Measurements from ENCODE around the gene SARDH.

Gene SARDH

DNA sequence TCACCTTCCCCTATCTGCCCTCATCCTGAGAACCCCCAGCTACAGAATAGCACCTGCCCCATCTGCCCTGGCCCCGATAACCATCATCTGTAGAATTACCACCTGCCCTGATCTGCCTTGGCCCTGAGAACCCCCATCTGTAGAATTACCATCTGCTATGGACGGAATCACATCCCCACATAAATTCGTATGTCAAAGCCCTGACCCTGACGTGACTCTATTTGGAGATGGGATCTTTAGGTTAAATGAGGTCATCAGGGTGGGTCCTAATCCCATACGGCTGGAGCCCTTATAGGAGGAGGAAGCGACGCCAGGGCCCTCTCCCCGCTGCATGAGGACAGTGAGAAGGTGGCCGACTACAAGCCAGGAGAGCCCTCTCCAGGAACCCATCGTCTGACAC lies 32.6 kb downstream of the SARDH start:
- H3K36me3 ChIP-seq (ENCODE audit: control insufficient read depth in 1 of 2, insufficient read depth in 2 of 2, low read length in 2 of 2), result no peaks in the 10 kb centered on the region

DNA sequence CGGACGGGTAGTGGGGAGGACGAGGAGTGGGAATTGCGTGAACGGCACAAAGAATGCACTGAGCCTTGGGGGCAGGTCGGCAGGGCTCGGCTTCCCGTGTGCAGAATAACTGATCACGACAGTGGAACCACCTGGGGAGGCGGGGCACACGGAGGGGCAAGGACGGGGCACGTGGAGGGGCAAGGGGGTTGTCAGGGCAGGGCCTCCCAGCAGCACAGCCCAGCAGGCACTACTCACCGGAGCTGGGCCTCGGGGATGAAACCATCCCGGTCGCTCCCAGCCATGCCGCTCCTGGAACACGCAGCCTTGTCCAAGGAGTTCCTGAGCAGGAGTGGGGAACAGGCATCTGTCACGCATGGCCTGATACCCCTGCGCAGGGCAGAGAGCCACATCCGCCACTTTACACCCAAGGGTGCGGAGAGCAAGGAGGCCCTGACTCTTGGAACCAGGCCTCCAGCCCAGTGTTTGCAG lies 33.4 kb downstream of the SARDH start:
- Histone ChIP-seq H2BK120ac (ENCODE audit: insufficient read depth, low read length, poor library complexity) (no peak overlapping the region), H3K36me3 (ENCODE audit: control insufficient read depth in 1 of 2, insufficient read depth in 2 of 2, low read length in 2 of 2) (no peaks in the 10 kb centered on the region), H3K4me1 (ENCODE audit: control insufficient read depth in 1 of 2, insufficient read depth in 2 of 2, low read length in 2 of 2) (no peaks in the 10 kb centered on the region), H3K4me2 (ENCODE audit: low read length) (no peak overlapping the region), H3K79me2 (ENCODE audit: control insufficient read depth, insufficient read depth, low read length, poor library complexity) (no peaks in the 10 kb centered on the region), H3K14ac (ENCODE audit: low read length) (no peak overlapping the region), H2AK5ac (ENCODE audit: low read length) (no peak overlapping the region), H3K27ac (ENCODE audit: low read depth, low read length) (no peak overlapping the region), H2BK12ac (ENCODE audit: low read length) (no peak overlapping the region), H3K27me3 (ENCODE audit: insufficient read depth, low read length) (no peaks in the 10 kb centered on the region), H3K18ac (ENCODE audit: low read length) (no peak overlapping the region), H3K9me3 (ENCODE audit: insufficient read depth, low read depth, low read length) (no peaks in the 10 kb centered on the region), H4K12ac (ENCODE audit: low read depth, low read length) (no peak overlapping the region), H2BK5ac (ENCODE audit: low read depth, low read length, poor library complexity) (no peak overlapping the region), H3K79me1 (ENCODE audit: low read length) (no peaks in the 10 kb centered on the region), H4K91ac (ENCODE audit: low read depth, low read length) (no peak overlapping the region), H3K4ac (ENCODE audit: low read depth, low read length) (no peak overlapping the region), H3K23ac (ENCODE audit: low read length) (no peak overlapping the region), H2AFZ (ENCODE audit: insufficient read depth, low read length, poor library complexity) (no peak overlapping the region), H4K8ac (ENCODE audit: low read depth, low read length) (no peak overlapping the region), H3K4me3 (ENCODE audit: low read depth, low read length) (no peak overlapping the region), H3K9ac (ENCODE audit: low read length) (no peak overlapping the region)
- no peak for DNase-seq
- no CpG with 5 or more reads among the region's 23 CpGs for WGBS (ENCODE audit: extremely low coverage, insufficient coverage, insufficient read length)

More for the DNA sequence above, 32.6 kb downstream of the SARDH start:
- H2BK120ac ChIP-seq (ENCODE audit: insufficient read depth, low read length, poor library complexity), result no peak overlapping the region
- H3K14ac ChIP-seq (ENCODE audit: low read length), result no peak overlapping the region
- no peak overlapping the region for H4K91ac ChIP-seq (ENCODE audit: low read depth, low read length)
- H3K4ac ChIP-seq (ENCODE audit: low read depth, low read length), result no peak overlapping the region
- no peaks in the 10 kb centered on the region for H3K79me2 ChIP-seq (ENCODE audit: control insufficient read depth, insufficient read depth, low read length, poor library complexity)
- H3K9me3 ChIP-seq (ENCODE audit: insufficient read depth, low read depth, low read length), result no peaks in the 10 kb centered on the region
- DNase-seq, result no peak
- no CpG with 5 or more reads among the region's 10 CpGs for WGBS (ENCODE audit: extremely low coverage, insufficient coverage, insufficient read length)
- H2AK5ac ChIP-seq (ENCODE audit: low read length), result no peak overlapping the region
- no peak overlapping the region for H3K4me3 ChIP-seq (ENCODE audit: low read depth, low read length)
- no peak overlapping the region for H4K8ac ChIP-seq (ENCODE audit: low read depth, low read length)
- no peaks in the 10 kb centered on the region for H3K27me3 ChIP-seq (ENCODE audit: insufficient read depth, low read length)
- H2BK5ac ChIP-seq (ENCODE audit: low read depth, low read length, poor library complexity), result no peak overlapping the region
- no peaks in the 10 kb centered on the region for H3K79me1 ChIP-seq (ENCODE audit: low read length)
- no peaks in the 10 kb centered on the region for H3K4me1 ChIP-seq (ENCODE audit: control insufficient read depth in 1 of 2, insufficient read depth in 2 of 2, low read length in 2 of 2)
- H3K18ac ChIP-seq (ENCODE audit: low read length), result no peak overlapping the region
- no peak overlapping the region for H2BK12ac ChIP-seq (ENCODE audit: low read length)
- no peak overlapping the region for H3K23ac ChIP-seq (ENCODE audit: low read length)
- no peak overlapping the region for H3K4me2 ChIP-seq (ENCODE audit: low read length)
- no peak overlapping the region for H4K12ac ChIP-seq (ENCODE audit: low read depth, low read length)
- H3K9ac ChIP-seq (ENCODE audit: low read length), result no peak overlapping the region
- H3K27ac ChIP-seq (ENCODE audit: low read depth, low read length), result no peak overlapping the region
- no peak overlapping the region for H2AFZ ChIP-seq (ENCODE audit: insufficient read depth, low read length, poor library complexity)

DNA sequence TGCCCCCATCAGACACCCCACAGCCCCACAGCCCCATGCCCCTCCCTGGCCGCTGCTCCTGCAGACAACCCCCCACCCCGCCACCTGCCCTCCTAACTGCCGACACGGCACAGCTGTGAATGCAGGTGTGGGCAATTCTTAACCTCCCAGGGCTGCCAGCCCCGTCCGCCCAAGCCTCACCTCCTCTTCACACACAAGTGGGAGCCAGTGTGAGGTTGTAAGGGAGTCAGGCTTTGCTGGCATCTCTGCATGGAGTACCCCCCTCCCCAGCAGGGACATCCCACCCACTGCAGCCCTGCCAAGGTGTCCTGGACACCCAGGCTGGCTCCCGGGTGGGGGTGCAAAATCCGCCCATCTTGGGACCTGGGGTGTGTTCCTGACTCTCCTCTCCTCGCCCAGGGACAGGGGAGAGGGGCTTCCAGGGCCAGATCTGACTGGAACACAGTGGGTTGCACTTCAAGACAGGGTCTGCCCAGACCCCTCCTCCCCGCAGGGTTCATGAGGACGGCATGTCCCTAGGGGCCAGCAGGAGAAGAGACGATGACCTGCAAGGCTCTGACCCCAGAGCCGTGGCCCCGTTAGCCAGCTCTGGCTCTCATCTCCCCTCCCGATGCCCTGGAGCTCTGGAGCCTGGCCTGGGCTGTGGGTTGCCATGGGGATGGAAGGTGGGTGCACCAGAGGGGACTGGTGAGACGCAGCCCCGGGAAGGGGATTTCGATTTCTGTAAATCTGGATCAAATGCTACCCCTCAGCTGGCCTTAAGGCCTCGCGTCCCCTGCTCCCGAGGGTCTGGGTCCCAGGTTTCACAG lies 34.4 kb downstream of the SARDH start:
- Histone ChIP-seq H3K79me1 (ENCODE audit: low read length) (no peaks in the 10 kb centered on the region), H3K4me2 (ENCODE audit: low read length) (no peak overlapping the region), H2BK12ac (ENCODE audit: low read length) (no peak overlapping the region), H4K91ac (ENCODE audit: low read depth, low read length) (no peak overlapping the region), H3K27ac (ENCODE audit: low read depth, low read length) (no peak overlapping the region), H4K8ac (ENCODE audit: low read depth, low read length) (no peak overlapping the region), H3K27me3 (ENCODE audit: insufficient read depth, low read length) (no peaks in the 10 kb centered on the region), H3K4me1 (ENCODE audit: control insufficient read depth in 1 of 2, insufficient read depth in 2 of 2, low read length in 2 of 2) (no peaks in the 10 kb centered on the region), H3K23ac (ENCODE audit: low read length) (no peak overlapping the region), H2AK5ac (ENCODE audit: low read length) (no peak overlapping the region), H2AFZ (ENCODE audit: insufficient read depth, low read length, poor library complexity) (no peak overlapping the region), H3K79me2 (ENCODE audit: control insufficient read depth, insufficient read depth, low read length, poor library complexity) (no peaks in the 10 kb centered on the region), H2BK120ac (ENCODE audit: insufficient read depth, low read length, poor library complexity) (no peak overlapping the region), H2BK5ac (ENCODE audit: low read depth, low read length, poor library complexity) (no peak overlapping the region), H3K4ac (ENCODE audit: low read depth, low read length) (no peak overlapping the region), H3K18ac (ENCODE audit: low read length) (no peak overlapping the region), H3K14ac (ENCODE audit: low read length) (no peak overlapping the region), H4K12ac (ENCODE audit: low read depth, low read length) (no peak overlapping the region), H3K9ac (ENCODE audit: low read length) (no peak overlapping the region), H3K4me3 (ENCODE audit: low read depth, low read length) (no peak overlapping the region), H3K9me3 (ENCODE audit: insufficient read depth, low read depth, low read length) (no peaks in the 10 kb centered on the region), H3K36me3 (ENCODE audit: control insufficient read depth in 1 of 2, insufficient read depth in 2 of 2, low read length in 2 of 2) (no peaks in the 10 kb centered on the region)
- WGBS (ENCODE audit: extremely low coverage, insufficient coverage, insufficient read length), result no CpG with 5 or more reads among the region's 21 CpGs
- DNase-seq, result no peak

GRCh38 chr9:133702798-133703590 lies 35.2 kb downstream of the SARDH start:
- no peaks in the 10 kb centered on the region for H3K4me1 ChIP-seq (ENCODE audit: control insufficient read depth in 1 of 2, insufficient read depth in 2 of 2, low read length in 2 of 2)
- H3K27ac ChIP-seq (ENCODE audit: low read depth, low read length), result no peak overlapping the region
- H3K9ac ChIP-seq (ENCODE audit: low read length), result no peak overlapping the region
- no peak overlapping the region for H2BK120ac ChIP-seq (ENCODE audit: insufficient read depth, low read length, poor library complexity)
- peak overlapping the region; percentile 9 for H2AK5ac ChIP-seq (ENCODE audit: low read length)
- H3K36me3 ChIP-seq (ENCODE audit: control insufficient read depth in 1 of 2, insufficient read depth in 2 of 2, low read length in 2 of 2), result no peaks in the 10 kb centered on the region
- H3K4me3 ChIP-seq (ENCODE audit: low read depth, low read length), result no peak overlapping the region
- no peak overlapping the region for H4K12ac ChIP-seq (ENCODE audit: low read depth, low read length)
- H2BK5ac ChIP-seq (ENCODE audit: low read depth, low read length, poor library complexity), result no peak overlapping the region
- no peak overlapping the region for H3K4me2 ChIP-seq (ENCODE audit: low read length)
- H3K79me2 ChIP-seq (ENCODE audit: control insufficient read depth, insufficient read depth, low read length, poor library complexity), result no peaks in the 10 kb centered on the region
- WGBS (ENCODE audit: extremely low coverage, insufficient coverage, insufficient read length), result no CpG with 5 or more reads among the region's 39 CpGs
- no peaks in the 10 kb centered on the region for H3K27me3 ChIP-seq (ENCODE audit: insufficient read depth, low read length)
- H2AFZ ChIP-seq (ENCODE audit: insufficient read depth, low read length, poor library complexity), result no peak overlapping the region
- H3K23ac ChIP-seq (ENCODE audit: low read length), result no peak overlapping the region
- H3K14ac ChIP-seq (ENCODE audit: low read length), result no peak overlapping the region
- no peak for DNase-seq
- H2BK12ac ChIP-seq (ENCODE audit: low read length), result no peak overlapping the region
- H3K18ac ChIP-seq (ENCODE audit: low read length), result no peak overlapping the region
- no peak overlapping the region for H3K4ac ChIP-seq (ENCODE audit: low read depth, low read length)
- peak overlapping the region; percentile 19 for H4K91ac ChIP-seq (ENCODE audit: low read depth, low read length)
- H3K79me1 ChIP-seq (ENCODE audit: low read length), result no peaks in the 10 kb centered on the region
- H3K9me3 ChIP-seq (ENCODE audit: insufficient read depth, low read depth, low read length), result no peaks in the 10 kb centered on the region
- no peak overlapping the region for H4K8ac ChIP-seq (ENCODE audit: low read depth, low read length)
